ENCODE measurements around the gene LAMTOR5.

LAMTOR5 gene

GRCh38 chr1:110385369-110385768 is 22.1 kb downstream of the LAMTOR5 start:
- DNase-seq, result no peak

DNA sequence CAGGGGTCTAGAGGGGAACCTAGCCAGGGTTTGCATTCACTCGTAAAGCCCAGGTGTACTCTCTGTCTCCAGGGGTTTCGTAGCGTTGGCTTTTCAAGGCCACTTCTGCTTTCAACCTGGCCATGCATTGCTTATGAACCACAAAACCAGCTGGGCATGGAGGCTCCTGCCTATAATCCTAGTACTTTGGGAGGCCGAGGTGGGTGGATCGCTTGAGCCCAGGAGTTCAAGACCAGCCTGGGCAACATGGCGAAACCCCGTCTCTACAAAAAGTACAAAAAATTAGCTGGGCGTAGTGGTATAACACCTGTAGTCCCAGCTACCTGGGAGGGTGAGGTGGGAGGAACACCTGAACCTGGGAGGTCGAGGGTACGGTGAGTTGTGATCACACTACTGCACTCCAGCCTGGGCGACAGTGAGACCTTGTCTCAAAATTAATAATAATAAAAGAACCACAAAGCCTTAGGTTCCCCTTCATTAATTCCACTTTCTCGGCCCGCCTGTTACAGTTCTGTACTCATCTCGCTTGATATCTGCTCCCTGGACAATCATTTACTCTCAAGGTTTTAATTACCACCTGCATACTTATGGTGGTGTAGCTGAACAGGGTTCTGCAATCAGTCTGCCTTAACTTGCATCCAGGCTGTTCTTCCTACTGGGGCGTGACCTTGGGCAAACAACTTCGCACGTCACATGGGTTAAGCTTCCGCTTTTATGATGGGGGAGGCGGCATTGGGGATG is 22.7 kb downstream of the LAMTOR5 start:
- no peak for DNase-seq

GRCh38 chr1:110383251-110383990 is 24.1 kb downstream of the LAMTOR5 start:
- no peak for DNase-seq

GRCh38 chr1:110380672-110381283 is 26.7 kb downstream of the LAMTOR5 start:
- DNase-seq, result no peak

GRCh38 chr1:110375490-110375889 is 32.0 kb downstream of the LAMTOR5 start:
- DNase-seq, result no peak

DNA sequence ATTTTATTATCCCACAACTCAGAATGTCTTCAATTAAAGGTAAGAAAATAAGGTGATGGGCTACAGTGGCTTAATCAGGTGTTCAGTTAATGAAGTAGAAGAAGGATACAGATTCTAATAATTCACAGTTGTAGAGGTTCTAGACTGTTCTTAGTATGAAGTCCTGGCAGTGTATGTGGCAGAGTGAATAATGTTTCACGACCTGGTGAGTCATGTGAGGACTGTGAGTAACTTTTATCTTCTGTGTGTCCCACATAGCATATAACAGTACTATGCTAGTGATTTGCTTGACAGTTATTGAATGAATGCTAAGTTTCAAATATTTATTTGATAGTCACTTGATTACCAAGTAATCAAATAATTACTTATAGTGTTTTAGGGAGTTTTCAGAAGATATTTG is 36.7 kb downstream of the LAMTOR5 start:
- no peak for DNase-seq

- no peak for DNase-seq
Measured at GRCh38 chr1:110364221-110364620, 43.3 kb downstream of the LAMTOR5 start.

DNA sequence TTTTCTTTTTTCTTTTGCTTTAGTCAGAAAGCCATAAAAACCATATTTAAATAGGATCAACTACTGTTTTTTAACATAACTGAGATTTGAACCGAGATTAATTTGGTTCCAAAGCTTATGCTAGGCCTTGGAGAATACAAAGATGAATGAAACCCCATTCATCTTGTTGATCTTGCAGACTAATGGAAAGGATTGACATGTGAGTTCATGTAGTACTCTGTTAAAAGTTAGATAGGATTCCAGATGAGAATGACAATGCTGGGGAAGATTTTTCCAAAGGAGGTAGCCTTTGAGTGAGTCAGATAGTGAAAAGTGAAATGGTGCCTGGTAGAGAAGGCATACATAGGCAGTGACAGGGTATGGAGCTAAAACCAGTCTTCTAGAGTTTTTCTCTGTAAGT is 45.6 kb downstream of the LAMTOR5 start:
- no peak for DNase-seq

DNA sequence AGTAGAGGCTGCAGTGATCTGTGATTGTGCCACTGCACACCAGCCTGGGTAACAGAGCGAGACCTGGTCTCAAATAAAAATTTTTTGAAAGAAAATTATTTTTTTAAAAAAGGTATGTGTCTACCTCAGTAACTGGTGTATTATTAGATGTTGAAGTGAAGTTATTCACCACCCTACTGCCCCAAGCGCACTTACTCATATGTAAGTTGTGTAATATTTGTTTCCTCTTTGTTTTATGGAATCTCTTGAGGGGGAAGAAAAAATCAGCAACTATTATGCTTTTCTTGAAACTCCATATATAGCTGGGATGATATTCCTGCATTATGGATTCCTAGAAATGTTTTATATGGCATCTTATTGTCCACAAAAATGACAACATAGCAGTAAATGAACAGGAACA is 47.1 kb downstream of the LAMTOR5 start:
- DNase-seq, result no peak

DNA sequence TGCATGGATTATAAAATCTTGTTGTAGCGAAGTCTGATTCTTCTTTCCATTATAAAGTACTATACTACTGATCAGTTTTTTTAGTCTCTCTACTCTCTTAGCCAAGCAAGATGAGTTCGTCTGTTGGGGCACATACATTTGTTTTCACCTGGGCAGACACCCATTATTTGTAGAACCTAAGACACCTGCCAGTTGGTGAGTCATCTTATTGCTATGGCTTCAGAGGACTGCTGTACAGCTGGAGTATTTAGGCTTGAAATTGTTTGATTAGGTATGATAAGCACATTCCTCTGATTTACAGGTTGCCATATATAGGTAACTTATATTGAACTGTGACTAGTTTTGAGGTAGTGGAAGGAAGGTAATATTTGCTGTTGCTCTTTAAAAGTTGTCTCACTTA is 51.1 kb downstream of the LAMTOR5 start:
- DNase-seq, result no peak

- no peak for DNase-seq
Measured at GRCh38 chr1:110355321-110355720, 52.2 kb downstream of the LAMTOR5 start.

Measured in activated CD4-positive, alpha-beta T cell treated with anti-CD3 and anti-CD28 coated beads, Interleukin-2, amount 50 U/mL, for 1 hour (primary cell).